ENCODE measurements around the gene HNRNPK. TPM values are rescaled to one million over a fixed set of nuclear protein-coding genes. Genes with fewer than 3 reads are reported as not detected.

The HNRNPK gene
- total RNA-seq, 6 experiments from 2014 or later = 520 to 678 (median 632) TPM

DNA sequence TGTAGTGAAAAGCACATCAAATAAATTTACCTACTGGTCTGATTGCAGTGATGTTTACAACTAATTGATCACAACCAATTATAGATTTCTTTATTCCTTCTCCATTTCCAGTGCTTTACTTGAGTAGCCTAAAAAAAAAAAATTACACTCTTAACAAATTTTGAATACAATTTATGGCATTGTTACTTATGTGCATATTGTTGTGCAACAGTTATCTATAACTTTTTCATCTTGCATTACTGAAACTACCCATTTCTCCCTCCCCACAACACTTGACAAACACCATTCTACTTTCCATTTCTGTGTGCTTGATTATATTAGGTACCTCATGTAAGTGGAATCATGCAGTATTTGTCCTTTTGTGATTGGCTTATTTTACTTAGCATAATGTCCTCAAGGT, 12.9 kb upstream of the HNRNPK start:
- DNase-seq = no peak
- Mint-ChIP-seq H3K9me3 (no peaks in the 10 kb centered on the region), H3K4me3 (no peak overlapping the region)

DNA sequence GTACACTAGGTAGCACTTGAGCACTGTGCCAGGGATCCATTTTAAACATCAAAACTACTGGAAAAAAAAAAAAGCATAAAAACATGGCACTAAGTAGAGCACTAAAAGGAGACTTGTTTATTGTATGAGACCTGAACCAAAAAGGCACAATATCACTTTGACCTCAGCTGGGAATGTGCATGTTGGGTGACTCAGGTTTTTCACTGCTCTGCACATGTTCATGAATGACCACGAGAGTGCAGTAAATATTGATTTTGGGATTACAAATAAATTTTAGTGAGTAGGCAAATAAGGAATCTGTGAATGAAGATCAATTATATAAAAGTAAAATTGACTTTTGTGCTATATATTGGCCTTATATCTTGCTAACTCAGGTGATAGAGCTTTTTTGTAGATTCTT, 12.4 kb upstream of the HNRNPK start:
- Mint-ChIP-seq H3K27me3 (ENCODE audit: insufficient read depth) (0 out of 2 replicates have a peak, but pooled peaks cover 3% of the 10 kb centered on the region), H3K27ac (0 out of 2 replicates have a peak overlapping the region, but pooled peaks have one; percentile 8), H3K36me3 (ENCODE audit: low read depth) (peaks cover 21% of the 10 kb centered on the region), H3K4me1 (ENCODE audit: low read depth) (peaks cover 20% of the 10 kb centered on the region), H3K4me3 (no peak overlapping the region), H3K9me3 (peaks cover under 1% of the 10 kb centered on the region; the same call in 1 of the 2 replicates)
- DNase-seq = peak; percentile 13
- TF ChIP-seq, protein P1, sequence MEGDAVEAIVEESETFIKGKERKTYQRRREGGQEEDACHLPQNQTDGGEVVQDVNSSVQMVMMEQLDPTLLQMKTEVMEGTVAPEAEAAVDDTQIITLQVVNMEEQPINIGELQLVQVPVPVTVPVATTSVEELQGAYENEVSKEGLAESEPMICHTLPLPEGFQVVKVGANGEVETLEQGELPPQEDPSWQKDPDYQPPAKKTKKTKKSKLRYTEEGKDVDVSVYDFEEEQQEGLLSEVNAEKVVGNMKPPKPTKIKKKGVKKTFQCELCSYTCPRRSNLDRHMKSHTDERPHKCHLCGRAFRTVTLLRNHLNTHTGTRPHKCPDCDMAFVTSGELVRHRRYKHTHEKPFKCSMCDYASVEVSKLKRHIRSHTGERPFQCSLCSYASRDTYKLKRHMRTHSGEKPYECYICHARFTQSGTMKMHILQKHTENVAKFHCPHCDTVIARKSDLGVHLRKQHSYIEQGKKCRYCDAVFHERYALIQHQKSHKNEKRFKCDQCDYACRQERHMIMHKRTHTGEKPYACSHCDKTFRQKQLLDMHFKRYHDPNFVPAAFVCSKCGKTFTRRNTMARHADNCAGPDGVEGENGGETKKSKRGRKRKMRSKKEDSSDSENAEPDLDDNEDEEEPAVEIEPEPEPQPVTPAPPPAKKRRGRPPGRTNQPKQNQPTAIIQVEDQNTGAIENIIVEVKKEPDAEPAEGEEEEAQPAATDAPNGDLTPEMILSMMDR (IDR thresholded peaks at IDR 0.05) = peak; percentile 58

More for the DNA sequence above, 12.9 kb upstream of the HNRNPK start:
- H3K27me3 Mint-ChIP-seq (ENCODE audit: insufficient read depth) = 0 out of 2 replicates have a peak, but pooled peaks cover 3% of the 10 kb centered on the region
- TF ChIP-seq, protein P1 (IDR thresholded peaks at IDR 0.05) = no peak
- peaks cover 16% of the 10 kb centered on the region for H3K4me1 Mint-ChIP-seq (ENCODE audit: low read depth)
- H3K27ac Mint-ChIP-seq = no peak overlapping the region
- peaks cover 18% of the 10 kb centered on the region for H3K36me3 Mint-ChIP-seq (ENCODE audit: low read depth)

DNA sequence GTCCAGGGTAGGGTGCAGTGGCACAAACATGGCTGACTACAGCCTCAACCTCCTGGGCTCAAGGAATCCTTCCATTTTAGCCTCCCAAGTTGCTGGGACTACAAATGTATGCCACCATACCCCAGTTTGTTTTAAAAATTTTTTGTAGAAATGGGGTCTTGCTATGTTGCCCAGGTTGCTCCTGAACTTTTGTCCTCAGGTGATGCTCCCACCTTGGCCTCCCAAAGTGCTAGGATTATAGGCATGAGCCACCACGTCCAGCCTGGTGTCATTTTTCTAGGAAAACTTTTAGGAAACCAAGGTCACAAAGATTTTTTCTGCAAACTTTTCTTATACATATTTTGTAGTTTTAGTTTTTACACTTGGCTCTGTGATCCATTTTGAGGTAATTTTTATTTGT, 11.3 kb upstream of the HNRNPK start:
- peaks cover 24% of the 10 kb centered on the region for H3K36me3 Mint-ChIP-seq (ENCODE audit: low read depth)
- DNase-seq = no peak
- H3K27ac Mint-ChIP-seq = no peak overlapping the region
- no peak overlapping the region for H3K4me3 Mint-ChIP-seq
- H3K27me3 Mint-ChIP-seq (ENCODE audit: insufficient read depth) = 0 out of 2 replicates have a peak, but pooled peaks cover 3% of the 10 kb centered on the region
- H3K9me3 Mint-ChIP-seq = peaks cover 3% of the 10 kb centered on the region; the same call in 1 of the 2 replicates
- TF ChIP-seq, protein P1 (IDR thresholded peaks at IDR 0.05) = no peak
- H3K4me1 Mint-ChIP-seq (ENCODE audit: low read depth) = peaks cover 31% of the 10 kb centered on the region

DNA sequence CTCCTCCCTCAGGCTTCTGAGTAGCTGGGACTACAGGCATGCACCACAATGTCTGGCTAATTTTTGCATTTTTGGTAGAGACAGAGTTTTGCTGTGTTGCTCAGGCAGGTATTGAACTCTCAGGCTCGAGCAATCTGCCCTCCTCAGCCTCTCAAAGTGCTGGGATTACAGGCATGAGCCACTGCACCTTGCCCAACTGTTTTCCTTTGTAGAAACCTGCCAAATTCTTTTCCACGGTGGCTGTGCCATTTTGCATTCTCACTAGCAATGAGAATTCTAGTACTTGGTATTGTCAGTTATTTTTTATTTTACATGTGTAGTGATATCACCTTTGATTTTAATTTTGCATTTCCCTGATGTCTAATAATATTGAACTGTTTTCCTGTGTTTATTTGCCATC, 8.4 kb upstream of the HNRNPK start:
- Mint-ChIP-seq H3K4me3 (no peak overlapping the region), H3K4me1 (ENCODE audit: low read depth) (peaks cover 36% of the 10 kb centered on the region), H3K9me3 (peaks cover 3% of the 10 kb centered on the region; the same call in 1 of the 2 replicates), H3K27ac (no peak overlapping the region), H3K36me3 (ENCODE audit: low read depth) (peaks cover 19% of the 10 kb centered on the region), H3K27me3 (ENCODE audit: insufficient read depth) (no peaks in the 10 kb centered on the region)
- DNase-seq = no peak
- TF ChIP-seq, protein P1 (IDR thresholded peaks at IDR 0.05) = no peak

DNA sequence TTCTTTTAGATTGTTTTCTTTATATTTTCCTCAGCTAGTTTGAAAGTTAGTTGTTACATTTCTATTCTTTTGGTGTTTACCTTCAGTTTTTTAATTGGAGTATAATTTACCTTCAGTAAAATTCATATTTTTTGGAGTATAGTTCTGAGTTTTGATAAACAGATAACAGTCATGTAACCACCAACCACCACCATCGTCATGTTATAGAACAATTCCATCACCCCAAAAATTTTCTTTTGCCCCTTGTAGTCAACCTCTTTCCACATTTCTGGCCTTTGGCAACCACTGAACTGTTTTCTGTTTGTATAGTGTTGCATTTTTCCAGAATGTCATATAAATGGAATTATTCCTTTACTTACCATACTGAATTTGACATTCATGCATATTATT, 7.4 kb upstream of the HNRNPK start:
- TF ChIP-seq, protein P1 (IDR thresholded peaks at IDR 0.05) = no peak

More for the DNA sequence above, 7.4 kb upstream of the HNRNPK start:
- no peaks in the 10 kb centered on the region for H3K27me3 Mint-ChIP-seq (ENCODE audit: insufficient read depth)
- peak overlapping the region; percentile 70 for H3K4me3 Mint-ChIP-seq
- peak overlapping the region; percentile 82 for H3K27ac Mint-ChIP-seq
- peaks cover 3% of the 10 kb centered on the region; the same call in 1 of the 2 replicates for H3K9me3 Mint-ChIP-seq
- H3K36me3 Mint-ChIP-seq (ENCODE audit: low read depth) = peaks cover 24% of the 10 kb centered on the region
- peaks cover 39% of the 10 kb centered on the region for H3K4me1 Mint-ChIP-seq (ENCODE audit: low read depth)
- DNase-seq = no peak
